GM18951 (cell line): Measurements from ENCODE around the gene TNNI2.
"Not testable (repeated sequence)": the region's sequence is repeated elsewhere in the genome, so short reads cannot be mapped to it uniquely, and the experiment has no call there.

Experiments
- POLR2A ChIP-seq: IDR thresholded peaks from 4 replicates; pipeline ENCODE4 v1.6.1; 2011; ENCODE audit warnings: mild to moderate bottlenecking; ENCODE audit not compliant: insufficient read length, insufficient read depth; ENCODE audit errors: extremely low read depth
- in situ Hi-C: fragments of 300-500 bp; cut with MboI; formaldehyde crosslinking; loops from one replicate; pipeline ENCODE4 v1.12.0; 2022; ENCODE audit warnings: low sequenced_read_pairs, mixed read lengths, inconsistent platforms; ENCODE audit not compliant: unreplicated experiment

TNNI2 gene

GRCh38 chr11:1838426-1839144, at the start of gene TNNI2:
Gene TNNI2 (plus strand): TSS chr11:1838981. CDS start chr11:1839697, 716 bp downstream.
- TF ChIP-seq POLR2A = no peak
- in situ Hi-C loops = no loop called here

- in situ Hi-C loops = no loop called here
- TF ChIP-seq POLR2A = no peak
Observed at GRCh38 chr11:1791912-1792311, 46.9 kb upstream of the TNNI2 start.

GRCh38 chr11:1792461-1792860, 46.3 kb upstream of the TNNI2 start:
- TF ChIP-seq POLR2A = no peak
- in situ Hi-C loops = no loop called here

GRCh38 chr11:1793081-1793480, 45.7 kb upstream of the TNNI2 start:
- in situ Hi-C loops = no loop called here
- no peak for TF ChIP-seq POLR2A

- in situ Hi-C loops = no loop called here
- no peak for TF ChIP-seq POLR2A
Observed at GRCh38 chr11:1796413-1797011, 42.3 kb upstream of the TNNI2 start.

GRCh38 chr11:1797391-1798125, 41.2 kb upstream of the TNNI2 start:
- TF ChIP-seq POLR2A = no peak
- in situ Hi-C loops = no loop called here

GRCh38 chr11:1803246-1803645, 35.5 kb upstream of the TNNI2 start:
- in situ Hi-C loops = no loop called here
- TF ChIP-seq POLR2A = no peak

- in situ Hi-C loops = not testable (repeated sequence)
Observed at GRCh38 chr11:1803835-1804519, 34.8 kb upstream of the TNNI2 start.

GRCh38 chr11:1805525-1805924, 33.3 kb upstream of the TNNI2 start:
- in situ Hi-C loops = no loop called here

GRCh38 chr11:1807264-1807995, 31.4 kb upstream of the TNNI2 start:
- in situ Hi-C loops = no loop called here
- TF ChIP-seq POLR2A = no peak

More at GRCh38 chr11:1805525-1805924, 33.3 kb upstream of the TNNI2 start:
- TF ChIP-seq POLR2A = no peak

GRCh38 chr11:1810761-1811160, 28.0 kb upstream of the TNNI2 start:
- TF ChIP-seq POLR2A = no peak
- in situ Hi-C loops = loop anchor here (10.0 kb wide), 1 partner anchor 116 kb away; the partner anchor contains the start of gene KRTAP5-6

- no peak for TF ChIP-seq POLR2A
- in situ Hi-C loops = loop anchor here (10.0 kb wide), 1 partner anchor 117 kb away; the partner anchor contains the start of gene KRTAP5-6
Observed at GRCh38 chr11:1812274-1812673, 26.5 kb upstream of the TNNI2 start.
